HG03442 (cell line): ENCODE data around the gene EEPD1.

Experiments used
- ATAC-seq: cut with Tn5 transposase; IDR thresholded peaks from one replicate; pipeline ENCODE4 v1.9.1; 2021; ENCODE audit warnings: mild to moderate bottlenecking, moderate library complexity; ENCODE audit not compliant: unreplicated experiment

The EEPD1 gene

DNA sequence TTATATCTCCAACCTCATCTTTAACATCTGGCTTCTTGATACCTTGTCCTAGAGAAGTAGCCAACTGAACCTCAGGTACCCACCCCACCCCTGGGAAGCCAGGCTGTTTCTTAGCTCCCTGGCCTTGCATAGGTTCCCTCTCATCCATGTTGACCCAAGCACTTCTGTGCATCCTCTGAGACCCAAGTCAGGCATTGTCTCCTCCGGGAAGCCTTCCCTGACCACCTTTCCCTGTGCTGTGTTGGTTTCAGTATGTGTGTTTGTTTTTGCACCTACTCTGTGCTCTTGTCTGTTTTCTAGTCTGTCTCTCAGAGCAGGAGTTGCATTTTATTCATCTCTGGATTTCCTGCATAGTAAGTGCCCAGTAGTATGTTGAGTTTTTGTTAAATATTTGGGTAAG lies 143.2 kb downstream of the EEPD1 start:
- ATAC-seq: no peak

DNA sequence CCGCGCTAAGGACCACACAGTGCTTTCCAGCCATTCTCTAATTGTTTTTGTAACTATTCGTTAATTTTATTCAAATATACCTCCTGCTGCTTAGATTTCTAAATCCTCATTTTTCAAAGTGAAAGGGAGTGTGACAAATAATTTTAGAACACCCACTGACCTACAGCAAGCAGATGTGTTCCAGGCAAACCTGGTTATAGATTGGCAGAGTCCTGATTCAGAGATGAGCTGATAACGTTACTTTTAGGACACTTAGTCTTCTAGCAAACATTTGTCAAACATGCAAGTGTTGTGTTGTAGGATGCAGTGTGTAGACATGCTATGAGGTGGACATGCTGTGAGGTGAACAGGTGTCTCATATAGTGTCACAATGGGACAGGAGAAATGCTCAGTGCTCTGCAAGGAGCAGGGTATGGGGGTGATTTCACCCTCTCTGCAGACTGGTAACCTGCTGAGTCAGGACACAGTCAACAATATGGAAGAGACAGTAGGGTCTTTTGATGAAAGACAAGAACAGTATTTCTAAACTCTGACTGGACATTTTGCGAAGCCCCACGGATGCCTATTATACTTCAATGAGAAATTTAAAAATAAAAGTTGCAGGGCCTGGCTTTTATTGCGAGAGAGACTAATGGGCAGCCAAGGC lies 144.4 kb downstream of the EEPD1 start:
- ATAC-seq: no peak

DNA sequence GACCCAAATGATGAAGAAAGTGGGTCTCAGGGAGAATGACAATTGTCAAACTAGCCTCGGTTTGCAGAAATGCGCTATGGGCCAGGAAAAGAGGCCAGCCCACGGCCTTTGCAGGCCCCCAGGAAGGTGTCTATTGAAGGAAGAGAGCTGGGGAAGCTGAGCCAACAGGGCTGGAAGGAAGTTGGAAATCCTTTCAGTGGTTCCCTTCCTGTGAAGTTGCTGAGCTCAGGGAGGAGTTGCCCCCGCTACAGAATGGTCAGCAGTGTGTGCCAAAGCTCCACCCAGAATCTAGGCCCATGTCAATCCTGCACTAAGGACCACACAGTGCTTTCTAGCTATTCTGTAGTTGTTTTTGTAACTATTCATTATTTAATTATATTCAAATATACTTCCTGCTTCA lies 145.1 kb downstream of the EEPD1 start:
- ATAC-seq: no peak

GRCh38 chr7:36299223-36299774 lies 146.2 kb downstream of the EEPD1 start:
- ATAC-seq: no peak

GRCh38 chr7:36299823-36300341 lies 146.8 kb downstream of the EEPD1 start:
- no peak for ATAC-seq

DNA sequence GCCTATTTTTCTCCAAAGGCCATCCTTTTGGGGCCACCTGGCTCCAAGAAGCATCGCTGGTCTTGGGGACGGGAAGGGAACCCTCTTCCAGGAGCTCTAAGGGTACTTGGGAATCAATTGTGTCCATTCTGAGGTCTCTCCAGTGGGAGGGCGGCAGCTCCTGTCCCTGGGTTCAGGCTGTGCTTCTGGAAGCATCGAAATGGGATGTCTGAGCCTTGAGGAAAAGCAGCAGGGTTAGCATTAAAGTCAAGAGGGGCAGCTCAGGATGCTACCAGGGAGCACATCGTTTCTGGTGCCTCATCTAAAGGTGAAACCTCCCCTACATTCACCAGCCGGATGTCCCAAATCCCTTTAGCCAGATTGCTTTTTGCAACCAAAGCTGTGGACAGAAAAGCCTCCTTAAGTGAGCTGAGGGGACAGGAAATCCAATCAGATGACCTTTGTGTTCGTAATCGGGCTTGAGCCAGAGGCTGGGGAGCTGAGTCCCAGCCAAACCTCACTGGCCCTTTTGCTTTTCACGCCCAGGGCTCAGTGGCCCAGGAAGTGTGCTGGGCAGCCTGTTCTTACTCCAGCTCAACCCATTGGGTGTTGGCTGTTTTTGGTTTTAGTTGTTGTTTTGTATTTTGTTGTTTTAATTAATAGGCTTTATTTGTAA lies 147.8 kb downstream of the EEPD1 start:
- ATAC-seq: no peak

DNA sequence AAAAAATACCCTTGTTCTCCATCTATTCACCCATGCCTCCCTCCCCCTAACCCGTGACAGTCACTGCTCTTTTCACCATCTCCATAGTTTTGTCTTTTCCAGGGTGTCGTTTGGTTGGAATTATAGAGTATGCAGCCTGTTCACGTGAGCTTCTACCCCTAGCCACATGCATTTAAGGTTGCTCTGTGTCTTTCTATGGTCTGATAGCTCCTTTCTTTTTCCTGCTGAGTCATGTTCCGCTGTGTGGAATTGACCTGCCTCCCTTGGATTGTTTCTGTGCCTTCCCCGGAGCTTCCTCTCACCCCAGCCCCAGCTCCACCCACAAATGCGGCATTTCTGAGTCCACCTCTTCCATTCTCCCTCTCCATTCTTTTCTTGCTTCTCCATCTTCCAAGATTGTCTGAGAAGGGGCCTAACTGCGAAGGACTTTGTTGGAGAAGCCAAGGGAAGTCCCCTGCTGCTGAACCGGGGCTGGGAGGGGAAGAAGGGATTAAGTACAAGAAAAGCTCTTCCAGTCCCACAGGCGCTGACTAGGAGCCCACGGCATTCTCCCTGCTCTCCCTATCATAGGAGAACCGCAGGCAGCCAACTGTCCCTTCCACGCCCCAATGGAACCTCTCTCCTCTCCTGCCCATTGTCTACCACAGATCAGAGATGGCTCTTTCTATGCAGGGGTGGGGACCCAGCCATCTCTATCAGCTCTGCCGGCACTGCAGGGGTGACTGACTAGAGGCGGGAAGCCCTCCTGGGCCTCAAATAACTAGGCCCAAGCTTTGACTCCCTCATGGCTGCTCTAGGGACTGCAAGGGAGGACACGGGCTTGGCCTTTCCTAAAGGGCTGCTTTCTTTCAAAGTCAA lies 149.1 kb downstream of the EEPD1 start:
- ATAC-seq: no peak

DNA sequence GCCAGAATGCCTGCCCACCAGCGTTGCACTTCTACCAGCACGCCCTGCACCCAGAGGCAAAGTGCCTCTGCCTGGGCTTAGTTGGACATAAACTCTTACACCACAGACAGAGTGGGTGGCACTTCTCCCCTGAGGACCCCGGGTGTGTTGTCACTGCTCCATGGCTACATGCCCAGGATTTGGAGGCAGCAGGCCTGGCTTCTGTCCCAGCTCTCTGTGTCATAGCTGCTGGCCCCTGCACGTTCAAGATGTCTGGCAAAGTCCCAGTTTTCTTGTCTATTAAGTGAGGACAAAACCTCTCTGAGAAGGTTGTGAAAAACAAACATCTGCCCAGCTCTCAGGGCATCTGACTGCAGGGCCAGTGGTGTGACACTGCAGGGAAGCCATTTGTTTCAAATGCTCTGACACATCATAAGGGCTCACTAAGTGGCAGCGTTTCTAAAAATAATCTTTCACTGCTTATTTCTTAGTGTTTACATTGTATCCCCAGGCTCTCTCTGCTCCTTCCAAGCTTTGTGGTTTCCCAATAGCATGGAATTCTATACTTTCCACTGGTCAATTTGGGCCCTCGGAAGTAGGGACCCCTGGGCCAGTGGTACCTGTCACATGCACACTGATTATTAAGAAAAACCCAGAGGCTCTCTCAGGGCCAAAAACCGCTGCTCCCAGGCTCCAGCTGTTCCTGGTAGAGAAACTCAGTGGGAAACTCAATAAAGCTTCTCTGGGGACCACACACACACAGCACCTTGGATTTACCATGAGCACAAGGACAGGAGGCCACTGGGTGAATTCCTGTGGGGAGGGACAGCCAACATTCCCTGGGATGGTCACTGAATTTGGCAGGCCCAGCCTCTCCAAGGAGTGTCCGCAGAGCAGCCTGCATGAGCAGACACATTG lies 150.4 kb downstream of the EEPD1 start:
- ATAC-seq: peak; percentile 52

DNA sequence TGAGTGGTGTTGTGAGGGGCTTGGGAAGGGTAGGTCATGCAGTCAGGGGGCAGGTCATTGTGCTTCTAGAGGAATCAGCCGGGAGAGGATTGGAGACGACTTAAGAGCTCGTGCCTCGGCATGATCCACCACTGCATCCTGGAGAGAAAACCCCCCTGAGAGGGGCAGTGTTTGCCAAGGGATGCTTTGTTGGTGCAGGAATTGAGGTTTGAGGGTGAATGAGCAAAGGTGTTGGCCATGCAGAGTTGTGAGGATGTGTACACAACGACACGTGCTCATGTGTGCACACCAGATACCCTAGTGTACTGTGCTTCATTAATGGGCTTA lies 151.0 kb downstream of the EEPD1 start:
- no peak for ATAC-seq

GRCh38 chr7:36305226-36305625 lies 152.2 kb downstream of the EEPD1 start:
- no peak for ATAC-seq

DNA sequence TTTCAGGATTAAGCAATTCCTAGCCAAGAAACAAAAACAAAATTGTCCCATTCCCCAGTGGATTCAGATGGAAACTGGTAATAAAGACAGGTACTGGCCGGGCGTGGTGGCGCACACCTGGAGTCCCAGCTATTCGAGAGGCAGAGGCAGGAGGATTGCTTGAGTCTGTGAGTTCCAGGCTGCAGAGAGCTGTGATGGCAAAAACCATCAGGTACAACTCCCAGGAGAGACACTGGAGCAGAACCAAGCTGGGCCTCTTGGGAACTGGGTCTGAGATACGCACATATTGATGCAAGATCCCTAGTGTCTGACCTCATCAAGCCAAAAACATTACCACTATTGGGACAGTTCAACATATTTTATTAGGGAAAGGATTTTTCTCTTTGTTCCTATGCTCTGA lies 152.6 kb downstream of the EEPD1 start:
- ATAC-seq: no peak

DNA sequence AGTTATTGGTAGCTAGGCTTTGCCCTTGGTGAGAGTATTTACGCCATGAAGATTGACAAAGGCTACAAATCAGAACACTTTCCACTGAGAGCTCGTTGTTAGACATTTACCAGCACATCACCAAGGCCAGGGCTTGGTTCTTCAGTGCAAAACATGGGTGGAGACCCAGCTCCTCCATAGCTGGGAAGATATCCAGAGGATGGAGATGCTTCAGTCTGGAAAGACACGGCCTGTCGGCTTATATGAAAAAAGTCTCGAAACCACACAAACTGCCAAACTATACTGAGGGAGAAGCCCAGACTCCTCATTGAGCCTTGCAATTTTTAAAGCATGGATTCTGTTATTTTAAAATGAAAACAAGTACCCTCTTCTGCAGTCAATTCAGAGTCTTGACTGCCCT lies 153.2 kb downstream of the EEPD1 start:
- ATAC-seq: no peak

GRCh38 chr7:36306722-36307121 lies 153.7 kb downstream of the EEPD1 start:
- no peak for ATAC-seq

- ATAC-seq: no peak
Observed at GRCh38 chr7:36308031-36308430, 155.0 kb downstream of the EEPD1 start.

DNA sequence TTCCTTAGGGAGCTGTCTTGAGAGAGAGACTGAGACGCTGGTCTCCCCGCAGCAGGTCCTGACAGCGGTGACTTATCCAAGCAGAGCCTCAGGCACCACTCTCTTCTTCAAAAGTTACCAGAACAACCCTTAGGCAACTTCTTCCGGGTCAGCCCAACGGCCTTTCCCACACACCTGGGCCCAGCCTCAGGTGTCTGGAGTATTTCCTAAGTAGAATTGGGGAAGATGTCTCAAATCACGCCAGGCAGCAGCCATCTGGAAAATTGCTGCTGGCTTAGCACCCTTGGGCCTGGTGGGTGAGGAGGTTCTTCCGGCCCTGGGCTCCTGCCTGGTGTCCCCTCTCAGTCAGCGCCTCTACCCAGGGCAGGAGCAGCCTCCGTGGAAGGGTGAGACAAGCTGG lies 156.2 kb downstream of the EEPD1 start:
- no peak for ATAC-seq

DNA sequence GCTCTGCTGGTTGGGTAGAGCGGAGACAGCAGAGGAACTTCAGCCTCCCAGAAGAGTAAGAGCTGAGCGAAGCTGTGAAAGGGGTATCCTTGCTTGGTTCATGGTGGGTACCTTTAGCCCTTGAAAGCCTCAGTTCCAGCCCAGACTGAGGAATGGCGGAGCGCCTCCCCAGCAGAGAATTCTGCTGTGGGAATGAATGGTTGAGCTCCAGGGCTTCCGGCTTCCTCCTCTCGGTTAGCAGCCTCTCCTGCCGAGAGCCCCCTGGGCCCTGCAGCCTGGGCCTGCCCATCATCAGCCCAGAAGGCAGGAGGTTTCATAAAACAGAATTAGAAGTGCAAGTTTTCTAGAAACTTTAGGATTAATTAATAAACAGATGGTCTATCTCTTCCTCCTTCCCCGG lies 156.7 kb downstream of the EEPD1 start:
- no peak for ATAC-seq

DNA sequence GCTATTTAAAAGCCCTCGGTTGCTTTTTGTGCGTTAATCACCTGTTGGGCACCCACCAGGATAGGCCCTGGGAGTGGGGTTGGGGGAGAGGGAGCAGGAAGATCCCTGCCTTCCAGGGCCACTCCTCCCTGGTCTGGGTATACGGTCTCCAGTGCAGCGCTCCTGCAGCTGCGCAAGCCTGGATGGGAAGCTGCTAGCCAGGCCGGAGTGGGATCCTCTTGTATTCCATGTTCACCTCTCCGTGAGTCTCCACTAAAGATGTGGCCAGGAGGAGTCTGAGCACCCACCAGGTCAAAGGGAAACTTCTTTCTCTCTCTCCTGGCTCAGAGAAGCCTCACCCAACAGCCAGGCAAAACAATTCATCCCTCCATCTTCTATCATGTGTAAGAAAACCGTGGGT lies 157.8 kb downstream of the EEPD1 start:
- no peak for ATAC-seq

- no peak for ATAC-seq
Observed at GRCh38 chr7:36311539-36311938, 158.5 kb downstream of the EEPD1 start.

GRCh38 chr7:36312064-36312914 lies 159.2 kb downstream of the EEPD1 start:
- no peak for ATAC-seq

DNA sequence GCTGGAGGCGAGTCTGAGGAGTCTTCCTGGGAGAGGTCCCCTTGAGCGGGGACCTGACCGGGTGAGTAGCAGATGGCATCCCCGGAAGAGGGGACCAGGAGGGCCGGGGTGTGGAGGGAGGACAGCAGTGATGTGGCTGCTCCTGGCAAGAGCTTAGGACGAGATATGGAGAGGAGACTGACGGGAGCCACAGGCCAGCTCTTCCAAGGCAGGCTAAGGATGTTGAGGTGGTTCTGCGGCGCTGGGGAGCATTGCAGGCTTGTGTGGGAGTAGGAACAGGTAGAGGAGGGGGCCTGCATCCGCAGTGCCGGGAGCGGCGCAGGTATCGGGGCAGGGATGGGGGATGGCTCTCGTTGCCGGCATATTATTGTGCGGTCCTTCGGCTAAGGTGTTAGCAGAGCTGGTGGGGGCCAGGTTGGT lies 159.9 kb downstream of the EEPD1 start:
- ATAC-seq: no peak
